ENCODE measurements around the gene SMIM28.

The SMIM28 gene

DNA sequence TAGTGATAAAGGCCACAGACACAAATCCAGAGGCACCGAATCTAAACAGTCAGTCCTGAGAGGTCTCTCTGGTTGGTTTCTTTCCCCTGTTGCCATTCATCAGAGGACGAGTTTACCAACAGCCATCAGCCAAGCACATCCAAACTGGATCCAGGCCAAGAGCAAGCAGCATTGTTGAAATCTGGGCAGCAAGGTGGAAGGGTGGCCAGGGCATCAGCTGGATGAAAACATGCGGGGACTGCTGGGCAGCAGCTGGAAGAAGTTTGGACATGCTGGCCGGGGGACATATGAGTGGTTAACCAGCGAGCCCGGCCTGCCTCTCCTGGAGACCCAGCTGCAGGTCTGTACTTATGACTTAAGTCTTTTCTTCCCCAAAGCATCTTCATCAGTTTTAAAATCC is at the start of gene SMIM28:
Gene SMIM28, plus strand, starts transcription at position 62 of the 400 bp plus-strand sequence. Its CDS starts 168 bp downstream, at position 230.
- Histone ChIP-seq H3K36me3 (replicated peaks) (no peaks in the 10 kb centered on the region), H3K9me3 (no peaks in the 10 kb centered on the region), H3K27me3 (ENCODE audit: low read depth) (no peaks in the 10 kb centered on the region), H3K4me1 (no peaks in the 10 kb centered on the region), H3K4me3 (no peak within 1 kb of the TSS)
- DNase-seq (ENCODE audit: low spot score in 2 of 2), result no peak
- in situ Hi-C loops (cut with MboI; ENCODE audit: low sequenced_read_pairs), result no loop called here

DNA sequence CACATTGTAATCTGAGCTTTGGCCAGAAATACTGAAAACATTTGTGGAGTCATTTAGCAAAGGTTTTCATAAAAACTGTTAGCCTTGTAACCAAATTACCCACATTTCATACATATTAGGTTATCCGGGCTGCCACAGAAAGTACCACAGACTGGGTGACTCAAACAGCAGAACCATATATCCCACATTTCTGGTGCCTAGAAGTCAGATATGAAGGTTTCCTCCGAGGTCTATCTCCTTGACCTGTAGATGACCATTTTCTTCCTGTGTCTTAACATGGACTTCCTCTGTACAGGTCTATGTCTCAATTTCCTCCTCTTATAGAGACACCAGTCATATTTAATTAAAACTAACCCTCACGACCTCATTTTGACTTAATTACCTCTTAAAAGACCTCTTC is 49.5 kb upstream of the SMIM28 start:
- Histone ChIP-seq H3K4me3 (no peak overlapping the region), H3K36me3 (replicated peaks) (no peaks in the 10 kb centered on the region), H3K4me1 (peaks cover 12% of the 10 kb centered on the region), H3K9me3 (no peaks in the 10 kb centered on the region), H3K27me3 (ENCODE audit: low read depth) (no peaks in the 10 kb centered on the region)
- in situ Hi-C loops (cut with MboI; ENCODE audit: low sequenced_read_pairs), result no loop called here
- DNase-seq (ENCODE audit: low spot score in 2 of 2), result no peak

- Histone ChIP-seq H3K4me3 (no peak overlapping the region), H3K4me1 (peaks cover 12% of the 10 kb centered on the region), H3K9me3 (no peaks in the 10 kb centered on the region), H3K36me3 (replicated peaks) (no peaks in the 10 kb centered on the region), H3K27me3 (ENCODE audit: low read depth) (no peaks in the 10 kb centered on the region)
- no peak for DNase-seq (ENCODE audit: low spot score in 2 of 2)
- in situ Hi-C loops (cut with MboI; ENCODE audit: low sequenced_read_pairs), result no loop called here
Measured at GRCh38 chr6:138330763-138331162, 46.9 kb upstream of the SMIM28 start.

- in situ Hi-C loops (cut with MboI; ENCODE audit: low sequenced_read_pairs), result no loop called here
- Histone ChIP-seq H3K9me3 (no peaks in the 10 kb centered on the region), H3K4me1 (peaks cover 12% of the 10 kb centered on the region), H3K36me3 (replicated peaks) (no peaks in the 10 kb centered on the region), H3K4me3 (no peak overlapping the region), H3K27me3 (ENCODE audit: low read depth) (no peaks in the 10 kb centered on the region)
- DNase-seq (ENCODE audit: low spot score in 2 of 2), result peak in 1 of 2 experiments; percentile 74
Measured at GRCh38 chr6:138331444-138331843, 46.3 kb upstream of the SMIM28 start.

GRCh38 chr6:138331984-138332383 is 45.7 kb upstream of the SMIM28 start:
- in situ Hi-C loops (cut with MboI; ENCODE audit: low sequenced_read_pairs), result no loop called here
- Histone ChIP-seq H3K27me3 (ENCODE audit: low read depth) (no peaks in the 10 kb centered on the region), H3K9me3 (no peaks in the 10 kb centered on the region)

GRCh38 chr6:138334000-138334399 is 43.7 kb upstream of the SMIM28 start:
- Histone ChIP-seq H3K36me3 (replicated peaks) (no peaks in the 10 kb centered on the region), H3K27me3 (ENCODE audit: low read depth) (no peaks in the 10 kb centered on the region), H3K4me1 (peaks cover 12% of the 10 kb centered on the region), H3K4me3 (no peak overlapping the region), H3K9me3 (no peaks in the 10 kb centered on the region)
- no peak for DNase-seq (ENCODE audit: low spot score in 2 of 2)
- in situ Hi-C loops (cut with MboI; ENCODE audit: low sequenced_read_pairs), result no loop called here

More at GRCh38 chr6:138331984-138332383, 45.7 kb upstream of the SMIM28 start:
- DNase-seq (ENCODE audit: low spot score in 2 of 2), result no peak
- peaks cover 12% of the 10 kb centered on the region for H3K4me1 ChIP-seq
- H3K4me3 ChIP-seq, result no peak overlapping the region
- H3K36me3 ChIP-seq (replicated peaks), result no peaks in the 10 kb centered on the region

DNA sequence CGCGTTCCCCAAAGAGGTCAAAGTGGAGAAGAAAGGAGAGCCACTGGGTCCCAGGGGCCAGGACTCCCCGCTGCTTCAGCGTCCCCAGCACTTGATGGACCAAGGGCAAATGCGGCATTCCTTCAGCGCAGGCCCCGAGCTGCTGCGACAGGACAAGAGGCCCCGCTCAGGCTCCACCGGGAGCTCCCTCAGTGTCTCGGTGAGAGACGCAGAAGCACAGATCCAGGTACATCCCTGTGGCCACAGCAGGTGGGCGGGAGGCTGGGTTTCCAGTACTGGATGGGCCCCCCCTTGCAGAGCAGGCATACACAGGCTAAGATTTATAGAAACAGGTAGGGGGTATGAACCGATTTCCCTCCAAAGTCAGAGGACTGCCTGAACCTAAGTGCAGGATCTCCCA is 42.7 kb upstream of the SMIM28 start:
- in situ Hi-C loops (cut with MboI; ENCODE audit: low sequenced_read_pairs), result no loop called here
- no peak for DNase-seq (ENCODE audit: low spot score in 2 of 2)
- Histone ChIP-seq H3K9me3 (no peaks in the 10 kb centered on the region), H3K4me1 (peaks cover 12% of the 10 kb centered on the region), H3K36me3 (replicated peaks) (no peaks in the 10 kb centered on the region), H3K4me3 (no peak overlapping the region), H3K27me3 (ENCODE audit: low read depth) (no peaks in the 10 kb centered on the region)

DNA sequence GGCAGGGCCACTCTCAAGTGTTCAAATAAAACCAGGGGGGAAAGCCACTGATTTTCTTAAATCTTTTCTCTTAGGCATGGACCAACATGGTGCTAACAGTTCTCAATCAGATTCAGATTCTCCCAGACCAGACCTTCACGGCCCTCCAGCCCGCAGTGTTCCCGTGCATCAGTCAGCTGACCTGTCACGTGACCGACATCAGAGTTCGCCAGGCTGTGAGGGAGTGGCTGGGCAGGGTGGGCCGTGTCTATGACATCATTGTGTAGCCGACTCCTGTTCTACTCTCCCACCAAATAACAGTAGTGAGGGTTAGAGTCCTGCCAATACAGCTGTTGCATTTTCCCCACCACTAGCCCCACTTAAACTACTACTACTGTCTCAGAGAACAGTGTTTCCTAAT is 41.5 kb upstream of the SMIM28 start:
- no peak overlapping the region for H3K4me3 ChIP-seq

DNA sequence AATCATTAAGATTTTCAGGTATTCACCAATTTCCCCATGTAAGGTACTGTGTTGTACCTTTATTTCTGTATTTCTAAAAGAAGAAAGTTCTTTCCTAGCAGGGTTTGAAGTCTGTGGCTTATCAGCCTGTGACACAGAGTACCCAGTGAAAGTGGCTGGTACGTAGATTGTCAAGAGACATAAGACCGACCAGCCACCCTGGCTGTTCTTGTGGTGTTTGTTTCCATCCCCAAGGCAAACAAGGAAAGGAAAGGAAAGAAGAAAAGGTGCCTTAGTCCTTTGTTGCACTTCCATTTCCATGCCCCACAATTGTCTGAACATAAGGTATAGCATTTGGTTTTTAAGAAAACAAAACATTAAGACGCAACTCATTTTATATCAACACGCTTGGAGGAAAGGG is 40.6 kb upstream of the SMIM28 start:
- Histone ChIP-seq H3K4me1 (no peaks in the 10 kb centered on the region), H3K36me3 (replicated peaks) (no peaks in the 10 kb centered on the region), H3K4me3 (no peak overlapping the region), H3K27me3 (ENCODE audit: low read depth) (no peaks in the 10 kb centered on the region), H3K9me3 (no peaks in the 10 kb centered on the region)
- in situ Hi-C loops (cut with MboI; ENCODE audit: low sequenced_read_pairs), result no loop called here
- no peak for DNase-seq (ENCODE audit: low spot score in 2 of 2)

More for the DNA sequence above, 41.5 kb upstream of the SMIM28 start:
- peaks cover 5% of the 10 kb centered on the region for H3K4me1 ChIP-seq
- in situ Hi-C loops (cut with MboI; ENCODE audit: low sequenced_read_pairs), result no loop called here
- H3K27me3 ChIP-seq (ENCODE audit: low read depth), result no peaks in the 10 kb centered on the region
- no peaks in the 10 kb centered on the region for H3K9me3 ChIP-seq
- H3K36me3 ChIP-seq (replicated peaks), result no peaks in the 10 kb centered on the region
- no peak for DNase-seq (ENCODE audit: low spot score in 2 of 2)

GRCh38 chr6:138339024-138339423 is 38.7 kb upstream of the SMIM28 start:
- in situ Hi-C loops (cut with MboI; ENCODE audit: low sequenced_read_pairs), result no loop called here
- no peak for DNase-seq (ENCODE audit: low spot score in 2 of 2)

GRCh38 chr6:138341176-138341575 is 36.5 kb upstream of the SMIM28 start:
- H3K4me3 ChIP-seq, result no peak overlapping the region
- no peaks in the 10 kb centered on the region for H3K27me3 ChIP-seq (ENCODE audit: low read depth)
- no peaks in the 10 kb centered on the region for H3K9me3 ChIP-seq
- H3K36me3 ChIP-seq (replicated peaks), result no peaks in the 10 kb centered on the region
- in situ Hi-C loops (cut with MboI; ENCODE audit: low sequenced_read_pairs), result no loop called here
- no peak for DNase-seq (ENCODE audit: low spot score in 2 of 2)
- peaks cover 2% of the 10 kb centered on the region; the same call in 1 of the 2 replicates for H3K4me1 ChIP-seq

More at GRCh38 chr6:138339024-138339423, 38.7 kb upstream of the SMIM28 start:
- no peaks in the 10 kb centered on the region for H3K36me3 ChIP-seq (replicated peaks)
- H3K4me1 ChIP-seq, result no peaks in the 10 kb centered on the region
- no peak overlapping the region for H3K4me3 ChIP-seq
- H3K27me3 ChIP-seq (ENCODE audit: low read depth), result no peaks in the 10 kb centered on the region
- no peaks in the 10 kb centered on the region for H3K9me3 ChIP-seq

DNA sequence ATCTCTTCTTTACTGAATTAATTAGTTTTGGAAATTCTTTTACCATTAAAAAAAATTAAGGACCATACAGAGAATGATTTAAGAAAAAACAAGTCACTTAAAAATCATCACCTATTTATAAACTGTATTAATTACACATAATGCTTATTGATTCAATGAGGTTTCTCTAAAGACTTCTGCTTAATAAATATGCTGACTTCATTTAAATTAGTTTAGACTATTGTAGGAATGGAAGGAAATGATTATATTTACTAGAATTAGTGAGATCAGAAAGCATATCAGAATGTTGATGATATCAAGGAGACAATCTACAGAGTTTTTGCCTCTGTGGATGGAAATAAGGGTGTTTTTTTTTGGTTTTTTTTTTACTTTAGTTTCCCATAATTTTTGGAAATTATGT is 34.6 kb upstream of the SMIM28 start:
- Histone ChIP-seq H3K4me3 (no peak overlapping the region), H3K27me3 (ENCODE audit: low read depth) (no peaks in the 10 kb centered on the region), H3K9me3 (no peaks in the 10 kb centered on the region), H3K4me1 (peaks cover 2% of the 10 kb centered on the region; the same call in 1 of the 2 replicates), H3K36me3 (replicated peaks) (no peaks in the 10 kb centered on the region)
- DNase-seq (ENCODE audit: low spot score in 2 of 2), result no peak
- in situ Hi-C loops (cut with MboI; ENCODE audit: low sequenced_read_pairs), result no loop called here

GRCh38 chr6:138345565-138346285 is 32.0 kb upstream of the SMIM28 start:
- no peaks in the 10 kb centered on the region for H3K36me3 ChIP-seq (replicated peaks)
- no peaks in the 10 kb centered on the region for H3K27me3 ChIP-seq (ENCODE audit: low read depth)
- peaks cover 2% of the 10 kb centered on the region; the same call in 1 of the 2 replicates for H3K4me1 ChIP-seq
- H3K9me3 ChIP-seq, result no peaks in the 10 kb centered on the region
- in situ Hi-C loops (cut with MboI; ENCODE audit: low sequenced_read_pairs), result no loop called here
- no peak for DNase-seq (ENCODE audit: low spot score in 2 of 2)
- H3K4me3 ChIP-seq, result no peak overlapping the region

- no peaks in the 10 kb centered on the region for H3K36me3 ChIP-seq (replicated peaks)
- peaks cover 2% of the 10 kb centered on the region; the same call in 1 of the 2 replicates for H3K4me1 ChIP-seq
- H3K9me3 ChIP-seq, result no peaks in the 10 kb centered on the region
- no peaks in the 10 kb centered on the region for H3K27me3 ChIP-seq (ENCODE audit: low read depth)
- no peak for DNase-seq (ENCODE audit: low spot score in 2 of 2)
- in situ Hi-C loops (cut with MboI; ENCODE audit: low sequenced_read_pairs), result no loop called here
- H3K4me3 ChIP-seq, result no peak overlapping the region
Measured at GRCh38 chr6:138346302-138347195, 31.2 kb upstream of the SMIM28 start.

Measured in HAP-1 (cell line).